ENCODE data around the gene TMEM204. TPM values are rescaled to one million over a fixed set of nuclear protein-coding genes. Genes with fewer than 3 reads are reported as not detected.
A peak's percentile ranks its signal among the peaks of the same experiment; 100 is the strongest.

TMEM204 gene
- total and polyA plus RNA-seq, 4 donors, result 24.7 to 116 (median 40.4) TPM

- H3K4me1 ChIP-seq (ENCODE audit: control insufficient read depth in 5 of 5, insufficient read depth in 5 of 5, low read length in 5 of 5), result peaks cover 0 to 9% (median 3%) of the 10 kb centered on the region in 5 donors
- DNase-seq (no peak), ATAC-seq (ENCODE audit: insufficient read depth, low FRiP score) (no peak)
- no peak overlapping the region for H3K9ac ChIP-seq (ENCODE audit: insufficient read depth in 1 of 2, low read length in 2 of 2)
- H3K27ac ChIP-seq (ENCODE audit: low read depth in 1 of 2, low read length in 1 of 2), result no peak overlapping the region
- H3K27me3 ChIP-seq (ENCODE audit: control insufficient read depth in 3 of 3, insufficient read depth in 3 of 3, low read length in 2 of 3), result no peaks in the 10 kb centered on the region
- no peak overlapping the region for H3K4me3 ChIP-seq
- H3K9me3 ChIP-seq (ENCODE audit: control insufficient read depth in 4 of 4, insufficient read depth in 3 of 4, low read length in 3 of 4), result no peaks in the 10 kb centered on the region
- H3K36me3 ChIP-seq (ENCODE audit: control insufficient read depth in 4 of 4, insufficient read depth in 4 of 4, low read length in 4 of 4), result peaks cover 6 to 64% (median 13%) of the 10 kb centered on the region in 4 donors
- 96 to 97% methylated on average over 22 of the region's 22 CpGs for WGBS, 2 donors
- TF ChIP-seq, protein P1, sequence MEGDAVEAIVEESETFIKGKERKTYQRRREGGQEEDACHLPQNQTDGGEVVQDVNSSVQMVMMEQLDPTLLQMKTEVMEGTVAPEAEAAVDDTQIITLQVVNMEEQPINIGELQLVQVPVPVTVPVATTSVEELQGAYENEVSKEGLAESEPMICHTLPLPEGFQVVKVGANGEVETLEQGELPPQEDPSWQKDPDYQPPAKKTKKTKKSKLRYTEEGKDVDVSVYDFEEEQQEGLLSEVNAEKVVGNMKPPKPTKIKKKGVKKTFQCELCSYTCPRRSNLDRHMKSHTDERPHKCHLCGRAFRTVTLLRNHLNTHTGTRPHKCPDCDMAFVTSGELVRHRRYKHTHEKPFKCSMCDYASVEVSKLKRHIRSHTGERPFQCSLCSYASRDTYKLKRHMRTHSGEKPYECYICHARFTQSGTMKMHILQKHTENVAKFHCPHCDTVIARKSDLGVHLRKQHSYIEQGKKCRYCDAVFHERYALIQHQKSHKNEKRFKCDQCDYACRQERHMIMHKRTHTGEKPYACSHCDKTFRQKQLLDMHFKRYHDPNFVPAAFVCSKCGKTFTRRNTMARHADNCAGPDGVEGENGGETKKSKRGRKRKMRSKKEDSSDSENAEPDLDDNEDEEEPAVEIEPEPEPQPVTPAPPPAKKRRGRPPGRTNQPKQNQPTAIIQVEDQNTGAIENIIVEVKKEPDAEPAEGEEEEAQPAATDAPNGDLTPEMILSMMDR (IDR thresholded peaks at IDR 0.05; ENCODE audit: control extremely low read depth, extremely low read depth), result no peak
These were observed 27.6 kb upstream of the TMEM204 start for GRCh38 chr16:1505912-1506311.

DNA sequence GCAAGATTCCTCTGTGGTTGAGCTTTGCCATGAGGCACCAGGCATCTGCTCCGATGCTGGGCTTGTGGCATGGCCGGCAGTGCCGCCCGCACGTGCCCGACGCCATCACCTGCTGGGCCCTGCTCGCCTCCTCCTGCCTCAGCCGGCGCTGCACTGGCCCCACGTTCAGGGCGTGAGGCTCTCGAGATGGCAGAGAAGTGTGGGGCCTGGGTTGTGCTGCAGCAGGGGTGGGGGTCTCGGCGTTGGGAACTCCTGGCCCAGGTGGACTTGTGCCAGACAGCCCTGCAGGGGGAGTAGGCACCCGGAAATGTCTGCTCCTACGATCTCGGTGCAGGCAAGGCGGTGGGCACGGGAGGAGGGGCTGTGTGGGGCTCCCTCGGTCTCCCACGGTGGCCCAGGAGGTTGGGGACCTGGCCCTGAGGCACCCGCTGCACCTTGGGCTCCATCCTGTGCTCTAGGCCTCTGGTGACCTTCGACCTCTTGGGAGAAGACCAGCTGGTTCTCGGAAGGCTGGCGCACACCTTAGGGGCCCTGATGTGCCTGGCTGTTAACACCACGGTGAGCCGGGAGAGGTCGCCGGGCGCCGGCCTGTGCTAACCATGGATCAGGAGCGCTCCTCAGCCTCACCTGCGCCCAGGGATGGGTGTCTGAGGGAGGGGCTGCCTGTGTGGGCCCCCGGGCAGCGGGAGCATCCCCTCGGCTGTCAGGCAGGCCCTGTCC lies 26.8 kb upstream of the TMEM204 start:
- peaks cover 5 to 60% (median 16%) of the 10 kb centered on the region in 4 donors for H3K36me3 ChIP-seq (ENCODE audit: control insufficient read depth in 4 of 4, insufficient read depth in 4 of 4, low read length in 4 of 4)
- H3K27me3 ChIP-seq (ENCODE audit: control insufficient read depth in 3 of 3, insufficient read depth in 3 of 3, low read length in 2 of 3), result no peaks in the 10 kb centered on the region
- H3K27ac ChIP-seq (ENCODE audit: low read depth in 1 of 2, low read length in 1 of 2), result no peak overlapping the region
- no peak overlapping the region for H3K4me3 ChIP-seq
- DNase-seq (no peak), ATAC-seq (ENCODE audit: insufficient read depth, low FRiP score) (no peak)
- H3K4me1 ChIP-seq (ENCODE audit: control insufficient read depth in 5 of 5, insufficient read depth in 5 of 5, low read length in 5 of 5), result peaks cover 0 to 14% (median 3%) of the 10 kb centered on the region in 5 donors
- WGBS, 2 donors, result 95 to 96% methylated on average over 37 of the region's 37 CpGs
- no peaks in the 10 kb centered on the region for H3K9me3 ChIP-seq (ENCODE audit: control insufficient read depth in 4 of 4, insufficient read depth in 3 of 4, low read length in 3 of 4)
- no peak overlapping the region for H3K9ac ChIP-seq (ENCODE audit: insufficient read depth in 1 of 2, low read length in 2 of 2)
- TF ChIP-seq, protein P1 (IDR thresholded peaks at IDR 0.05; ENCODE audit: control extremely low read depth, extremely low read depth), result no peak

DNA sequence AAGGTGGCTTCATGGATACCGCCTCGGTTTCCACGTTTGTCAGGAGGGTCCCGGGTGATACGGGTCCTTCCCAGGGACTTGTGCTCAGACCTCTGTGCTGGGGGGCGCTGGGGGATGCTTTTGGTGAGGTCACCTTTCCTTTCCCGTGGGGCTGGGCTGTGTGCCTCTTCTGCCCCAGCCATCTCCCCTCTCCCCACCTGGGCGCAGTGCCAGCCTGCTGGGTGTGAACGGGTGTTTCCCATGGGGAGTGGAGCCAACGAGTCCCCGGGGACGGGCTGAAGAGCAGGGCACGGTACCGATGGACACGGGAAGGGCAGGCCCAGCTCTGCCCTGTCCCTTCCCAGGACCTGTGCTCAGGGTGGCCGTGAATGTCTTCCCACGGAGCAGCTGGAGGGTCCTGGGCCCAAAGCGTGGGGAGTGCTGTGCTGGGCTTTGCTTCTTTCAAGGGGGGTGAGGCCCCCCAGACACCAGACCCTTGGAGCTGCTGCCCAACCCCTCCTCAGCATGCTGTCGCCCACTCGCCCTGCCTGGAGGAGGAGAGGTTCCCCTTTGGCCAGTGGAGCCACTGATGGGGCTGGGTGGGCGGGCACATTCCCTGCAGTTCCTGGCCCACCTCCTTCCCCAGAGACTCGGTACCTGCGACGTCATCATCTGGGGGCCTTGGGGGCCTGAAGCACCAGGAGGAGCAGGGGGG lies 24.8 kb upstream of the TMEM204 start:
- Histone ChIP-seq H3K4me1 (ENCODE audit: control insufficient read depth in 5 of 5, insufficient read depth in 5 of 5, low read length in 5 of 5) (peaks cover 0 to 21% (median 3%) of the 10 kb centered on the region in 5 donors), H3K9ac (ENCODE audit: insufficient read depth in 1 of 2, low read length in 2 of 2) (no peak overlapping the region), H3K27me3 (ENCODE audit: control insufficient read depth in 3 of 3, insufficient read depth in 3 of 3, low read length in 2 of 3) (no peaks in the 10 kb centered on the region), H3K4me3 (no peak overlapping the region), H3K36me3 (ENCODE audit: control insufficient read depth in 4 of 4, insufficient read depth in 4 of 4, low read length in 4 of 4) (peaks cover 0 to 46% (median 9%) of the 10 kb centered on the region in 4 donors), H3K9me3 (ENCODE audit: control insufficient read depth in 4 of 4, insufficient read depth in 3 of 4, low read length in 3 of 4) (no peaks in the 10 kb centered on the region), H3K27ac (ENCODE audit: low read depth in 1 of 2, low read length in 1 of 2) (peak overlapping the region; percentile 66 to 83)
- no peak for ATAC-seq (ENCODE audit: insufficient read depth, low FRiP score)
- 80 to 82% methylated on average over 24 of the region's 24 CpGs for WGBS, 2 donors
- TF ChIP-seq, protein P1 (IDR thresholded peaks at IDR 0.05; ENCODE audit: control extremely low read depth, extremely low read depth), result no peak
- no peak for DNase-seq

Measured in lung (tissue), 12 donors.